Fibroblast of skin of right biceps (primary cell): ENCODE measurements around the gene GKAP1.
"Not testable (repeated sequence)": the region's sequence is repeated elsewhere in the genome, so short reads cannot be mapped to it uniquely, and the experiment has no call there.

Source experiments
- DNase-seq: peaks from one replicate; pipeline ENCODE4 v3.0.0-alpha.2; 2013

Gene GKAP1

DNA sequence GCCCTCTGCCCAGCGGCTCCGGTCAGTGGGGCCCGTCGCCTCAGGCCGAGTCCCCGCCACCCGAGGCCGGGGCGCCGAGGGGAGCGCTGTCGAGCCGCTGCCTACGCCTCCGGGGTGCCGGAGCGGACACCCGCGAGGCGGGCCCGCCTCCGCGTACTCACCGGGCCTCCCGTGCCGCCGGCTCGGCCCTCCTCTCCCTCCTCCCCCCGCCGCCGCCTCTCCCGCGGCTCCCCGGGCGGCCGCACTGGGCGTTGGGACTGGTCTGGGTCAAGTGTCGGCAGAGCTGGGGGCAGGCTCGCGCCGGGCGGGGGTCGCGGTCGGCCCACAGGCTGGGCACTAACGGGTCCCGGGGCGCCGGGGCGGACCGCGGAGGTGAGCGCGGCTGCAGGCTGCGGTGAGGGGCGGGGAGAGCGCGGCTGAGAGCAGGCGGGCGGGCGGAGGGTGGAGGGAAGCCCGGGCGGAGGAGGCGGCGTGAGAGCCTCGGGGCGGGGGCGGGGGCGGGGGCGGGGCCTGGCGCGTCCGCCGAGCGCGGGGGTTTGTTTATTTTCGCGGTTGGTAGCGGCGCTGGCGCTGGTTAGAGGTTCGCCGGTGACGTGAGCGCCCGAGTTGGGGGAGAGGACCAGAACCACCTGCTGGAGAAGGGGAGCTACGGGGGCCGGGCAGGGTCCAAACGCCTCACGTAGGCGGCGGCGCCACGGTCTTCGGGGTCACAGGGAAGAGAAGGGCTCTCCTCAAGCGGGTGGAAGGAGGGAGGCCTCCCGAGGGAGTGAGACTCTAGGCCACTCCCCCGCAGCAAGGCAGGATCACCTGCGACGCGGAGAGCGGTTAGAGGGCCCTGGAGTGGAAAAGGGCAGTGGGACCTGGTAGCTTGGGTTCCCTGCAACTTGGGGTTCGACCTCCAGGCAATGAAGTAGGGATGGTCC is at the start of gene GKAP1:
GKAP1 (minus strand) TSS at position 414 of the 923 bp plus-strand sequence. CDS start 11,252 bp downstream, outside the sequence.
- DNase-seq = peak; percentile 48

DNA sequence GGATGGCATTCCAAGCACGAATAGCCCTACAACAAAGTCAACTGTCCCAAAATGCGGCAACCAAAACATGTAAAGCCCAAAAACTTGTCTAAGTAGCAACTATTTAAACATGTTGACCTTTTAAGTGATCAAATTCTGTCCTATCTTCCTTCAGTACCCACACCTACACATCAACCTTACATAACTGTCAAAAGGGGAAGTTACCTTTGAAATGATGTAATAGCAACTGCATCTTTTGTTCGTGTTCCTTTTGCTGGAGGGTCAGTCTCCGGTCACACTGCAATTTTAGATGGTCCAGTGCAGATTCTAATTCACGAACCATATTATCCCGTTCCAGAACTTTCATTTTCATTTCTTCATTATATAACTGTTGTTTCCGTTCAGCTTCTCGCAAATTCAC is 32.3 kb upstream of the GKAP1 start:
- DNase-seq = not testable (repeated sequence)

DNA sequence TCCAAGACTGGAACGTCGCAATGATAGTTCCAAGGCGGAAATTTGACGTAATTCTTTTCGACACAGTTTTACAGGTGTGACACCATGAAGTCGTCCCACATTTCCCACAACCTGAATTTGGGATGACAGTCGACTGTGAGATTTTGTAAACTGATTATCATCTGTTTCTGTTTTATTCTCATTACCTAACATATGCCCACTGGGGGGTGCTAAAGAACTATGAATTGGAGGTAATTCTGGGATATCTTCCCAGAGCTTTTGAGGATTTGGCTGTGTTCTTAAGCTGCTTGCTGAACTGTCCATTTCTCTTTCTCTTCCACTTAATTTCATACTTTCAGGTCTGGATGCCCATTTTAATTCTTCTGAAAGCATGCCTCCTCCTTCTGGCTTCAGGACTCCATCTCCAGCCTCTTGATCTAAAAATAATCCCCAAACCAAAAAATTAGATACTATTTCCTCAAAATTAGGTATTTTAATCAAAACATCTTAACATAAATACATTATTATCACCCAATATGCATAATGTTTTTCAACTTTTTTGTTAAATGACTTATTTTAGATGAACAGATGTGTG is 19.6 kb upstream of the GKAP1 start:
- DNase-seq = not testable (repeated sequence)

DNA sequence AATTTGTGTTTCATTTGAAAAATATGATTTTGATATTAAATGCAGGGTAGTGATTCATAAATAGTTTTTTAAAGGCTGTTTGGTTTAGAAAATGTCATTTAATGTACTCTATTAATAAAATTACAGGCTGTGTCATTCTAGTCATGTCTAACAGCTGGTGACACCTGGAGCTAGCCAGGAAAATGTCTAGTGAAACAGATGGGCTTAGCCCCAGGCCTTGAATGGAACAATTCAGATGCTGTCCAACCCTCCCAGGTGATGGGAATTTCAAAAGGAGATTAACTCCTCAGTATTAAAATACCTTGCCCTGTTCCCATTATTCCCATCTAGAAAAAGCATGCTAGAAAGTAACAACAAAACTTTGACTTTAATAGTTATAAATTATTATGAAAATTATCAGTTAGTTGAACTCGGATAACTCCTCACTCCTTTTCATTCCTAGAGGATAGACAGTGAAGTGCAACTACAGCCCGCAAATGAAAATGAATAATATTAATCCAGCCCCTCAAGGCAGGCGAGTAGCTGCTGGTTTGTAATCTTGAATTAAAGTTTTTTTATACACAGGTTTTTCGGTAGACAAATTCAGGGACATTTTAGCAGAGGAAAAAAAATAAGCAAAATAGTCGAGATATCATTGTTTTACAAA is 13.0 kb upstream of the GKAP1 start:
- not testable (repeated sequence) for DNase-seq

DNA sequence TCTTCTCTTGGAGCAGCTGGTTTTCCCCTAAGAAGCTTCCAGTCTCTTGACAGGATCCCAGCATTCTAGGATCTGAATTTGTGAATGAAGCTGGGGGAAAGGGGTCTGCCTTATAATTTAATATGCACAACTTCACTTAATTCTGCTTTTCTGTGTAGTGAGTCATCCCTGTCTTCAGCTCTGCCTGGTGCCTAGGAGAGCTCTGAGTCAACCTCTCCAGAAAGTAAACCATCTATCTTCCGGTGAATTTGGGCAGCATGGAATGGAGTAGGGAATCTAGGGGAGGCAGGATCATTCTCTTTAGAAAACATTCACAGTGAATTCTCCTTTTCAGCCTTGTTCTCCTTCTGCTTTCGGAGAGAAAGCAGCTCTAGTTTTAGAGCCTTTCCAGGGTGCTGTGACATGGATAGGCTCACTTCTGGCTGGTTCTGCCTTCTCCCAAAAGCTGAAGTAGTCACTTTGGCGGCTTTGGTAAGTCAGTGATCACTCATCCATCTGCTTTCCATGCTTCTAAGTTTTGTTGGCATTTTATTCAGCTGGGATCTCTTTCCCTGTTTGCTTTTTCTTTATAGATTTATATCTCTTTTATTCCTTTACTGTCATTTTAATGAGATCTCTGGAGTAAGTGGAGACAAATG is 7.5 kb upstream of the GKAP1 start:
- peak; percentile 60 for DNase-seq

DNA sequence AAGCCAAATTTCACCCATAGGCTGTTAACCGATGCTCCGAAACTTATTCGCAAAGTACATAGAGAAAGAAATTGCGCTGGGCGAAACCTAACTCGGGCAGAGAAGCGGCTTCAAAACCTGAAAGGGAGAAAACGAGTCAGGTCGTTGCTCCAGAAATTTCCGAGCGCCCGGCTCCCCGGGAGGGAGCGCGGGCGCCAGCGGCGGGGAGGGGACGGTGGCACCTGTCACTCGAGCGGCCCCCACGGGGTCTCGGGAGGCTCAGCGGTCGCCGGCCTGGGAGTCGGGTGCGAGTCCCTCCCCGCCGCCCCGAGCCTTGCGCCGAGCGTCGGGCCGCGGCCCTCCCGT is 586 bp downstream of the GKAP1 start:
- not testable (repeated sequence) for DNase-seq

DNA sequence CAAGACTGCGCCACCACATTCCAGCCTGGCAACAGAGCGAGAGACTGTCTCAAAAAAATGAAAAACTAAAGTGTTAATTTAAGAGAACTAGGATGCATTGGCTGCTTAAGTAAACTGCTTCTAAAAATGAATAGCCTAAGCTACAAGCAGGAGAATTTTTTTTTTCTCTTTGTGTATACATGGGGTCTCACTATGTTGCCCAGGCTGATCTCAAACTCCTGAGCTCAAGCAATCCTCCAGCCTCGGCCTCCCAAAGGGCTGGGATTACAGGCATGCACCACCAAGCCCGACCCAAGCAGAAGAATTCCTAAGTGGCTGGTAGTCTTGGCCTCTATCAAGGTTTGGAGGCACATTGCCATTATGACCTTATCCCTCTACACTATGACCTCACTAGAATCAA is 2.4 kb downstream of the GKAP1 start:
- not testable (repeated sequence) for DNase-seq

DNA sequence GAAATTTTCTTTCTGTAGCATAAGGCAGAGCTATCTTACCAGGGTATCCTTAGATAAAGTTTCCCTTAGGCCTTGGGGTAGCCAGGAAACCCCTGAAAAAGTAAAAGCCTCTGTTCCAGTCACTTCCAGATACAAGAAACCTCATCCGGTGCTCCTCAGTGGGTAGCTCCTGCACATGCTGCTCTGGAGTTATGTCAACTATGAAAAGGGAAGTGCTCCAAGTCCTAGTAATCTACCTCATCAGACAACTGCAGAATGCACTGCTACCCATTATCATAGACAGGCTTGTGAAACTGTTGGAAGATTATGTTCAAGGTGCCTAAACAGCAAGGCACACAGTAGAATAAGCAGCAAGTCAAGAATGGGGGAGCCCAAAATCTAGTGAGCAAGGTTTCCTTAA is 8.4 kb downstream of the GKAP1 start:
- DNase-seq = not testable (repeated sequence)

DNA sequence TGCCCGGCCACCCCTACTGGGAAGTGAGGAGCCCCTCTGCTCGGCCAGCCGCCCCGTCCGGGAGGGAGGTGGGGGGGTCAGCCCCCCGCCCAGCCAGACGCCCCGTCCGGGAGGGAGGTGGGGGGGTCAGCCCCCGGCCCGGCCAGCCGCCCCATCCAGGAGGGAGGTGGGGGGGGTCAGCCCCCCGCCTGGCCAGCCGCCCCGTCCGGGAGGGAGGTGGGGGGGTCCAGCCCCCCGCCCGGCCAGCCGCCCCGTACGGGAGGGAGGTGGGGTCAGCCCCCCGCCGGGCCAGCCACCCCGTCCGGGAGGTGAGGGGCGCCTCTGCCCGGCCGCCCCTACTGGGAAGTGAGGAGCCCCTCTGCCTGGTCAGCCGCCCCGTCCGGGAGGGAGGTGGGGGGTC is 13.1 kb downstream of the GKAP1 start:
- DNase-seq = not testable (repeated sequence)

DNA sequence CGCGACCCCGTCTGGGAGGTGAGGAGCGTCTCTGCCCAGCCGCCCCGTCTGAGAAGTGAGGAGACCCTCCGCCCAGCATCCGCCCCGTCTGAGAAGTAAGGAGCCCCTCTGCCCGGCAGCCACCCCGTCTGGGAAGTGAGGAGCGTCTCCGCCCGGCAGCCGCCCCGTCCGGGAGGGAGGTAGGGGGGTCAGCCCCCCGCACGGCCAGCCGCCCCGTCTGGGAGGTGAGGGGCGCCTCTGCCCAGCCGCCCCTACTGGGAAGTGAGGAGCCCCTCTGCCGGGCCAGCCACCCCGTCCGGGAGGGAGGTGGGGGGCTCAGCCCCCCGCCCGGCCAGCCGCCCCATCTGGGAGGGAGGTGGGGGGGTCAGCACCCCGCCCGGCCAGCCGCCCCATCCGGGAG is 13.6 kb downstream of the GKAP1 start:
- not testable (repeated sequence) for DNase-seq

DNA sequence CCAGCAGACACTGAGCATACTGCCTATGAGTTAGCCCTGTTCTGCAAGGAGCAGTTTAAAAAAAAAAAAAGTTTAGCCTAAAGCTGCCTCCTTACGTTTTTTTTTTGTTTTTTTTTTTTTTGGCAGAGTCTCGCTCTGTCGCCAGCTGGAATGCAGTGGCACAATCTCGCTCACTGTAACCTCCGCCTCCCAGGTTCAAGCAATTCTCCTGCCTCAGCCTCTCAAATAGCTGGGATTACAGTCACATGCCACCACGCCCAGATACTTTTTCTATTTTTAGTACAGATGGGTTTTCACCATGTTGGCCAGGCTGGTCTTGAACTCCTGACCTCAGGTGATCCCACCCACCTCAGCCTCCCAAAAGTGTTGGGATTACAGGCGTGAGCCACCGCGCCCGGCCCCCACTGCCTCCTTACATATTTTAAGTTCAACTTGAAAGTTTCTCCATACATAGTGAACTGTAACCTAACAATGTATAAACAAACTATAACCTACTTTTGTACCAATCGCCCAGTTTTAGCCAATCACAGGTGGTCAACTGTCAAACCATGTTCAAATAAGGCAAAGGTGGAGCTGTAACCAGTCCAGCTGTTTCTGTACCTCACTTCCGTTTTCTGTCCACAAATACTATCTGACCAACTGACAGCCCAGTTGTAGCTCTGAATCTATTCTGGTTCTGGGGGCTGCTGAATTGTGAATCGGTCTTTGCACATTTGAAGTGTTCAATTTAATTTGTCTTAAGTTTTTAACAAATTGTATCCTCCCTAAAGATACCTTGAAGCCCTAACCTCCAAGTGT is 17.1 kb downstream of the GKAP1 start:
- no peak for DNase-seq

DNA sequence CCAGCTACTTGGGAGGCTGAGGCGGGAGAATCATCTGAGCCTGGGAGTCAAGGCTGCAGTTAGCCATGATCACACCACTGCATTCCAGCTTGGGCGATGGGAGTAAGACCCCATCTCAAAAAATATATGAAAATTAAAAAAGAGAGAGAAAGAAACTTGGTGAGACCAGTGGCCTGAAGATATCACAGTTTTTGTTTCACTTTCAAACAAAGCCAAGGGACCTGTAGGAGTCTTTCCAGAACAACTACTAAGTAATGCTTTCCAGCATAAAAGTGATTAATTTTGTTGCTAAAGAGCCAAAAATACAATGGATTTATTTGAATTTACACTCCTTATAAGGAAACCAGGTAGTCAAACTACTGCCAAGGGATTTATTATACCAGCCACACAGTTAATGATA is 23.5 kb downstream of the GKAP1 start:
- no peak for DNase-seq

DNA sequence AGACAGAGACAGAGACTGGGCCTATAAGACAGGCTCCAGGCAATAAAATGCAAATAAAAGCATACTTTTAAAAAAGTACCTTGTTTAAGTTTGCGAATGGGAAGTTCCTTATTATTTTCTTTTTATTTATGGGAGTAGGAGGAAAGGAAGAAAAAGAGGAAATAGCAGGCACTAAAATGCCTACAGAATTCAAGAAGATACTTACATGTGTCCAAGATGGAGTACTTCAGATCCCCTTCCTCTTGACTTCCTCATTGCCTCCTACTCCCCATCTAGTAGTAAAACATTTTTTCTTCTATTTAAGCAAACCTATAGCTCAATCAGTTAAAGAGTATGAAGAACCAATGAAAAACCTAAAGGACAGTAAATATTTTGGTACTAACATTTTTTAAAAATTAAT is 24.8 kb downstream of the GKAP1 start:
- DNase-seq = no peak

DNA sequence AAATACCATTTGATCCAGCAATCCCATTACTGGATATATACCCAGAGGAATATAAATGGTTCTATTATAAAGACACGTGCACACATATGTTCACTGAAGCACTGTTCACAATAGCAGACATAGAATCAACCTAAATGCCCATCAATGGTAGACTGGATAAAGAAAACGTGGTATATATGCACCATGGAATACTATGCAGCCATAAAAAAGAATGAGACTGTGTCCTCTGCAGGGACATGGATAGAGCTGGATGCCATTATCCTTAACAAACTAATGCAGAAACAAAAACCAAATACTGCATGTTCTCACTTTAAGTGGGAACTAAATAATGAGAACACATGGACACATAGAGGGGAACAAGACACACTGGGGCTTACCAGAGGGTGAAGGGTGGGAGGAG is 39.4 kb downstream of the GKAP1 start:
- no peak for DNase-seq

DNA sequence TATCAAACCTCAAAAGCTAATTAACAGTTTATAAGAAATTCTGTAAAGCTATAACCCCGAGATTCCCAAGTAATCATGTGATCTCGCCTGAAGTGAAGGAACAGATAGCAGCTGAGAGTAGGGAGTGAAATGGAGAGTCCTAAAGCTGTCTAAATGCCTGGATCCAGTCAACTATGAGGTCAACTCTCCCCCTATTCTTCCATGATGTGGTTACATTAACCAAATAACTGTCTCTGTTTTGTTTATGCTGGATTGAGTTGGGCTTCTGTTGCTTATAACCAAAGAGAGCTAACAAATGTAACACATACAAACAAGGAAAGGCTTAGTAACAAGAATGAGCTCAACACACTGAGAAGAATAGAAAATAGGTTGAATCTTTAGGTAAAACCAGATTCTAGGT is 41.6 kb downstream of the GKAP1 start:
- DNase-seq = no peak

DNA sequence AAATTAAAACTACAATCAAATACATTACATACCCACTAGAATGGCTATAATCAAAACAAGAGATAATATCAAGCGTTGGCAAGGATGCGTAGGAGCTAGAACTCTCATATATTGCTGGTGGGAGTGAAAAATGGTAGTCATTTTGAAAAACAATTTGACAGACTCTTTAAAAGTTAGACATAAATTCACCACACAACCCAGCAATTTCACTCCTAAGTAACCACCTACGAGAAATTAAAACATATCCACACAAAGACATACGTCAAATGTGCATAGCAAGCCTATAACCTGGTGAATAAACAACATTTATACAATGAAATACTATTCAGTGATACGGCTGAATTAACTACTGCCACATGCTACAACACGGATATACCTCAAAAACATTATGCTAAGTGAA is 44.7 kb downstream of the GKAP1 start:
- DNase-seq = no peak

DNA sequence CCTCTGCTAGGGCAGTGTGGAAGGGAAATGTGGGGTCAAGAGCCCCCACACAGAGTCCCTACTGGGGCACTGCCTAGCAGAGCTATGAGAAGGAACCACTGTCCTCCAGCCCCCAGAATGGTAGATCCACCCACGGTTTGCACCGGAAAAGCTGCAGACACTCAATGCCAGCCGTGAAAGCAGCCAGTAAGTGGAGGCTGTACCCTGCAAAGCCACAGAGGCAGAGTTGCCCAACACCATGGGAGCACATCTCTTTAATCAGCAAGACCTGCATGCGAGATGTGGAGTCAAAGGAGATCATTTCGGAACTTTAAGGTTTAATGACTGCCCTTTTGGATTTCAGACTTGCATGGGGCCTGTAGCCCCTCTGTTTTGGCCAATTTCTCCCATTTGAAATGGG is 52.2 kb downstream of the GKAP1 start:
- DNase-seq = no peak

DNA sequence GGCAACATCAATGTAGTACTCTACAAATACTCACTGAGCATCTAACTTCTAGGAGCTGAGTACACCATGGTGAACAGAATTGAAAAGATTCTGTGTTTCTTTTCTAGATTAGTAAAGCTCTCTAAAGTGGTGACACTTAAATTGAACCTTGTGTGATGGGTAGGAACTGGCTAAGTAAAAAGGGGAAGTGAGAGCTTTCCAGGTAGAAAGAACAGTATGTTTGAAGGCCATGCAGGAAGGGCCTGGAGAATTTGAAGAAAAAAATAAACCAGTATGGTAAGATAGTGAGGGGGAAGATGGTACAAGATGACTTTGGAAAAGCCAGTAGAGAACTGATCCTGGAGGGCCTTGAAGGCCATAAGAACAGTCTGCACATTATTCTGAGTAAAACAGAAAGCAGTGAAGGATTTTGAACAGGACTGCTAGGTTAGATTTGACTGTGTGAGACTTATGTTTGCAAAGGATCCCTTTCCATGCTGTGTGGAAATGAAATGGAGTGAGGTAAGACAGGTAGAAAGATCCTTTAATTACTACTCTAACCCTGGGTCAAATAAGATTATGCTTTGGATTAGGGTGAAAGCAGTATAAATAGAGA is 63.1 kb downstream of the GKAP1 start:
- no peak for DNase-seq

DNA sequence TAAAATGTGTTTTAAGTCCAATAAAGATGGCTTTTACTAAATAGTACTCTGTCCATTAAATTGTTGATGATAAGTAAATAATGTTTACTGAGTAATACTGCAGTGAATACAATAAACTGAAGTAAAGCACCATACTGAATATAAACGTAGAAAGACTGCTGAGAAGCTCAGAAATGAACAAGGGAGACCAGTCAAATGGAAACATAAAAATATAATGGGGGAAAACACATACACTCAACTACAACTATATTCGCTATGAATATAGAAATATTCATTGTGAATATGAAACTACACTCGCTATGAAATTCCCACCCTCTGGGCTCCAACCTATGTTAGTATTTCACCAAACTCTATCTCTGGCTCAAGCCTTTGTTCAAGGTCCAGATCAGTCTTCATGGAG is 67.9 kb downstream of the GKAP1 start:
- DNase-seq = no peak

DNA sequence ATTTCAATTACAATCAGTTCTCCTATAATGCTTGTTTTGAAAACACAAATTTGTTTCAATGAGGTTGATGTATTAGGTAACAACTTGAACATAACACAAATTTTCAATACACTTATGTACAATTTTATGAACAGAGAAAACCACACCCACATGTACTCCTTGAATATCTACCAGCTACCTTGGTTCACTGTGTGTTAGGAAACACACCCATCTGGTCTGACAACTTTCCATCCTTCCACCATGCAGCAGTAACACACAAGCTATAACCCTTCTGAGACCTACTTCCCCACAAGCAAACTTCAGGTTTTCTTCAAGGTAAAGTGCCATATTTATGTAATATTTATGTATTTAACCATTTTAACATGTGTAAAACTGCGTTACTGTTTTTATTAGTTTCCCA is 73.4 kb downstream of the GKAP1 start:
- DNase-seq = no peak

DNA sequence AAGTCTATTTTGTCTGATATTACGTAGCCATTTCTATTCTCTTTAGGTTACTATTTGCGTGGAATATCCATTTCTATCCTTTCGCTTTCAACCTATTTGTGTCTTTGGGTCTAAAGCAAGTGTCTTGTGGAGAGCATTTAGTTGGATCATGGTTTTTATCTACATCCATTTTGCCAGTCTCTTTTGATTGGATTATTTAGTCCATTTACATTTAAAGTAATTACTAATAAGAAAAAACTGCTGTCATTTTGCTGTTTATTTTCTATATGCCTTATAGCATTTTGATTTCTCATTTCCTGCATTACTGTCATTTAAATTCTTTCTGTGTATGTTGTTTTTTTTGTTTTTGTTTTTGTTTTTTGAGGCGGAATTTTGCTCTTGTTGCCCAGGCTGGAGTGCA is 83.8 kb downstream of the GKAP1 start:
- DNase-seq = no peak
